HCT116 (cell line): ENCODE measurements around the gene CRACDL. TPM values are rescaled to one million over a fixed set of nuclear protein-coding genes. Genes with fewer than 3 reads are reported as not detected.

ENCODE experiments used
- ATAC-seq: fragments of 200-7000 bp; cut with Tn5 transposase; 2 replicates; pipeline ENCODE4 v1.9.1; 2020; ENCODE audit warnings: mild to moderate bottlenecking, moderate library complexity
- BruUV-seq: library from RNA; stranded (reverse); fragments of 400-500 nt; replicated peaks from 2 replicates; lab custom pipeline; 2021; lab: Mats Ljungman, UMichigan
- CTCF ChIA-PET: fragments of 300-600 bp; sonication (Branson Sonifier 250); formaldehyde crosslinking; loops from one replicate; lab custom pipeline; 2021; ENCODE audit warnings: antibody characterized with exemption; lab: Charles Lee
- POLR2A ChIA-PET: fragments of 300-600, 350-600 bp; sonication (Branson Sonifier 250); formaldehyde crosslinking; loops from one replicate; lab custom pipeline; 2021; ENCODE audit warnings: antibody characterized with exemption; lab: Charles Lee
- RAD21 ChIA-PET, 2 experiments: fragments of 300-600 bp; sonication (Branson Sonifier 250); formaldehyde crosslinking; loops; one replicate each; lab custom pipeline; 2023; ENCODE audit warnings: low total read pairs in 2 of 2; ENCODE audit not compliant: uncharacterized antibody in 2 of 2, unreplicated experiment in 2 of 2, low non-redundant PET in 1 of 2; lab: Charles Lee
- DNase-seq: peaks from one replicate; pipeline ENCODE4 v3.0.0-alpha.2; 2010; ENCODE audit warnings: low read depth, low spot score
- H2AFZ ChIP-seq: fragments of 200-600 bp; shearing (Covaris generic), sonication (generic); 2 replicates; pipeline ENCODE4 v1.6.1; 2017; ENCODE audit warnings: low read depth, mixed run types, mixed read lengths, antibody characterized with exemption, low read length; ENCODE audit not compliant: poor library complexity, severe bottlenecking
- H3K27ac ChIP-seq: 2 replicates; pipeline ENCODE4 v1.5.1; 2012; ENCODE audit warnings: low read depth, low read length
- H3K27me3 ChIP-seq: fragments of 200-600 bp; sonication (generic); 2 replicates; pipeline ENCODE4 v1.6.1; 2016; ENCODE audit warnings: mixed run types, low read length, mixed read lengths; ENCODE audit not compliant: insufficient read depth
- H3K36me3 ChIP-seq, 2 experiments: fragments of 200-500 bp in 1 of 2; fragments of 200-600 bp in 1 of 2; sonication (Bioruptor generic) in 1 of 2; sonication (generic) in 1 of 2; 2 replicates each; pipeline versions ENCODE4 v1.5.1 to v1.6.1; 2014 to 2016; ENCODE audit warnings: low read length in 2 of 2, inconsistent platforms in 1 of 2, mixed read lengths in 1 of 2, mixed run types in 1 of 2; ENCODE audit not compliant: insufficient read depth in 2 of 2, control insufficient read depth in 1 of 2
- H3K4me1 ChIP-seq, 2 experiments: fragments of 200-600 bp in 1 of 2; sonication (generic) in 1 of 2; 2 replicates each; pipeline versions ENCODE4 v1.5.1 to v1.6.1; 2012 to 2017; ENCODE audit warnings: low read length in 2 of 2, inconsistent platforms in 1 of 2, mild to moderate bottlenecking in 1 of 2, mixed read lengths in 1 of 2, mixed run types in 1 of 2, moderate library complexity in 1 of 2; ENCODE audit not compliant: insufficient read depth in 2 of 2, control insufficient read depth in 1 of 2
- H3K4me2 ChIP-seq: fragments of 200-600 bp; sonication (generic); 2 replicates; pipeline ENCODE4 v1.6.1; 2017; ENCODE audit warnings: mixed run types, low read length, mixed read lengths
- H3K4me3 ChIP-seq, 2 experiments: fragments of 200-600 bp in 1 of 2; sonication (generic) in 1 of 2; replicated peaks in 1 of 2; 2 replicates each; pipeline ENCODE4 v1.5.1; 2011 to 2016; ENCODE audit warnings: low read length in 2 of 2, control low read depth in 1 of 2, low read depth in 1 of 2, mild to moderate bottlenecking in 1 of 2, mixed read lengths in 1 of 2, mixed run types in 1 of 2
- H3K79me2 ChIP-seq: fragments of 200-600 bp; sonication (generic); 2 replicates; pipeline ENCODE4 v1.6.1; 2017; ENCODE audit warnings: mild to moderate bottlenecking, mixed run types, low read length, moderate library complexity, mixed read lengths; ENCODE audit not compliant: insufficient read depth
- H3K9ac ChIP-seq: fragments of 200-600 bp; sonication (generic); 2 replicates; pipeline ENCODE4 v1.6.1; 2016; ENCODE audit warnings: low read length, mixed read lengths
- H3K9me2 ChIP-seq: fragments of 200-600 bp; sonication (generic), shearing (Covaris generic); 2 replicates; pipeline ENCODE4 v1.6.1; 2017; ENCODE audit warnings: mixed run types, mild to moderate bottlenecking, moderate library complexity; ENCODE audit not compliant: insufficient read depth
- H3K9me3 ChIP-seq, 2 experiments: fragments of 200-500 bp in 1 of 2; fragments of 200-600 bp in 1 of 2; sonication (Bioruptor generic) in 1 of 2; sonication (generic) in 1 of 2; 2 replicates each; pipeline ENCODE4 v1.6.1; 2014 to 2017; ENCODE audit warnings: low read length in 2 of 2, mixed read lengths in 2 of 2, inconsistent platforms in 1 of 2, low read depth in 1 of 2, mild to moderate bottlenecking in 1 of 2, mixed run types in 1 of 2, moderate library complexity in 1 of 2; ENCODE audit not compliant: control insufficient read depth in 1 of 2, insufficient read depth in 1 of 2
- H4K20me1 ChIP-seq: fragments of 200-600 bp; sonication (generic), shearing (Covaris generic); 2 replicates; pipeline ENCODE4 v1.6.1; 2017; ENCODE audit warnings: mixed run types, mild to moderate bottlenecking, moderate library complexity; ENCODE audit not compliant: insufficient read depth
- CBX3 ChIP-seq: IDR thresholded peaks from 2 replicates; pipeline ENCODE4 v1.6.1; 2012; ENCODE audit warnings: low read depth
- CEBPB ChIP-seq: IDR thresholded peaks from 2 replicates; pipeline ENCODE4 v1.6.1; 2012; ENCODE audit warnings: low read depth
- EGR1 ChIP-seq: IDR thresholded peaks from 2 replicates; pipeline ENCODE4 v1.6.1; 2012; ENCODE audit warnings: low read depth
- ELF1 ChIP-seq: IDR thresholded peaks from 2 replicates; pipeline ENCODE4 v1.6.1; 2012; ENCODE audit warnings: low read depth, borderline replicate concordance
- EZH2 ChIP-seq: fragments of 200-600 bp; sonication (generic); IDR thresholded peaks from 2 replicates; pipeline ENCODE4 v1.6.1; 2017; ENCODE audit warnings: antibody characterized with exemption, mixed run types
- EZH2phosphoT487 ChIP-seq: fragments of 200-600 bp; IDR thresholded peaks from 2 replicates; pipeline ENCODE4 v1.6.1; 2018; ENCODE audit warnings: antibody characterized with exemption, borderline replicate concordance
- FOSL1 ChIP-seq: IDR thresholded peaks from 2 replicates; pipeline ENCODE4 v1.6.1; 2012; ENCODE audit warnings: low read depth
- JUND ChIP-seq: IDR thresholded peaks from 2 replicates; pipeline ENCODE4 v1.6.1; 2012
- POLR2AphosphoS5 ChIP-seq: IDR thresholded peaks from 2 replicates; pipeline ENCODE4 v1.6.1; 2011; ENCODE audit warnings: mild to moderate bottlenecking, low read depth, low read length, moderate library complexity
- RAD21 ChIP-seq: IDR thresholded peaks from 2 replicates; pipeline ENCODE4 v1.6.1; 2012; ENCODE audit warnings: low read depth, mild to moderate bottlenecking
- REST ChIP-seq: IDR thresholded peaks from 2 replicates; pipeline ENCODE4 v1.6.1; 2012; ENCODE audit warnings: low read depth
- SIN3A ChIP-seq: IDR thresholded peaks from 2 replicates; pipeline ENCODE4 v1.6.1; 2012; ENCODE audit warnings: low read depth
- SRF ChIP-seq: IDR thresholded peaks from 2 replicates; pipeline ENCODE4 v1.6.1; 2012; ENCODE audit warnings: low read depth
- TCF7L2 ChIP-seq: IDR thresholded peaks from 2 replicates; pipeline ENCODE4 v1.7.0; 2011; ENCODE audit warnings: borderline replicate concordance, inconsistent platforms; ENCODE audit not compliant: insufficient read depth, insufficient read length; ENCODE audit errors: extremely low read depth
- YY1 ChIP-seq: IDR thresholded peaks from 2 replicates; pipeline ENCODE4 v1.6.1; 2011; ENCODE audit warnings: low read length, low read depth, moderate library complexity, mild to moderate bottlenecking; ENCODE audit not compliant: insufficient replicate concordance; ENCODE audit errors: extremely low read depth
- ZFX ChIP-seq: fragments of 450-650 bp; IDR thresholded peaks from 2 replicates; pipeline ENCODE4 v1.6.1; 2017
- ZNF274 ChIP-seq: fragments of 200-500 bp; sonication (Bioruptor generic); IDR thresholded peaks from 2 replicates; pipeline ENCODE4 v1.6.1; 2014; ENCODE audit warnings: mild to moderate bottlenecking, low read depth, low read length, inconsistent platforms
- intact Hi-C: fragments of 100-400 bp; cut with micrococcal nuclease; formaldehyde crosslinking; loops from 2 replicates; pipeline ENCODE4 v1.10.0; 2022
- total RNA-seq: library from RNA; stranded (reverse); gene quantifications from one replicate; pipeline ENCODE4 v1.2.1, GENCODE V29; 2021; ENCODE audit not compliant: unreplicated experiment
- TF ChIP-seq, protein P1 (sequence below): IDR thresholded peaks from 2 replicates; pipeline ENCODE4 v1.6.1; 2012

The CRACDL gene
- total RNA-seq, 1 experiment from 2014 or later, result 1.1 TPM

DNA sequence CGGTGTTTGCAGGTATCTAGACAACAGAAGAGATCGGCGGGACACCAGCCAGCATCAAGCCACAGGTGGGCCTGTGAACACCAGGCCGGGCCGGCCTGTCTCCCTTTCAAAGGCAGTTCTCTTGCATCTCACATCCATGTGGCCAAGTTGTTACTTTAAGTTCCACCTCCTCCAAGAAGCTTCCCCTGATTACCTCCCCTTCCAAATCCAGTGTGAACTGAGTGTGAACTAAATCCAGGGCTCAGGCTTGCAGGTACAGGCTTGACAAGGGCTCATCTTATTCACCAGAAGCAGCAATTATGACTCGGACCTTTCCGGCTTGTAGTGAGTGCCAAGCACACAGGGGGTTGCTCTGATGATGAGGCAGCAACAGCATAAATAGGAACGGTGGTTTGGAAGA, 3.9 kb downstream of the CRACDL start:
- no peaks in the 10 kb centered on the region for H3K9me2 ChIP-seq
- no peaks in the 10 kb centered on the region for H3K36me3 ChIP-seq
- POLR2A ChIA-PET, result no interaction called here
- H3K4me1 ChIP-seq, result peaks cover 5 to 13% of the 10 kb centered on the region in 2 experiments; a peak in 2 of 4 replicates
- no peak for TF ChIP-seq ZFX
- TF ChIP-seq EZH2phosphoT487, result no peak
- TF ChIP-seq REST, result no peak
- TF ChIP-seq, protein P1, sequence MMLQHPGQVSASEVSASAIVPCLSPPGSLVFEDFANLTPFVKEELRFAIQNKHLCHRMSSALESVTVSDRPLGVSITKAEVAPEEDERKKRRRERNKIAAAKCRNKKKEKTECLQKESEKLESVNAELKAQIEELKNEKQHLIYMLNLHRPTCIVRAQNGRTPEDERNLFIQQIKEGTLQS, result no peak
- TF ChIP-seq EGR1, result no peak
- TF ChIP-seq, all 23 proteins: peak for 0
- H3K4me3 ChIP-seq, result no peak overlapping the region
- no peaks in the 10 kb centered on the region for H4K20me1 ChIP-seq
- ATAC-seq (no peak), DNase-seq (no peak)
- H2AFZ ChIP-seq, result no peak overlapping the region
- intact Hi-C loops, result no loop called here
- no peak overlapping the region for H3K27ac ChIP-seq
- ChIA-PET CTCF (no interaction called here), RAD21 (no interaction called here)
- no peaks in the 10 kb centered on the region for H3K27me3 ChIP-seq
- no peaks in the 10 kb centered on the region for H3K79me2 ChIP-seq
- H3K4me2 ChIP-seq, result no peak overlapping the region
- H3K9ac ChIP-seq, result no peak overlapping the region
- BruUV-seq, result no TSS peak
- H3K9me3 ChIP-seq, result no peaks in the 10 kb centered on the region

DNA sequence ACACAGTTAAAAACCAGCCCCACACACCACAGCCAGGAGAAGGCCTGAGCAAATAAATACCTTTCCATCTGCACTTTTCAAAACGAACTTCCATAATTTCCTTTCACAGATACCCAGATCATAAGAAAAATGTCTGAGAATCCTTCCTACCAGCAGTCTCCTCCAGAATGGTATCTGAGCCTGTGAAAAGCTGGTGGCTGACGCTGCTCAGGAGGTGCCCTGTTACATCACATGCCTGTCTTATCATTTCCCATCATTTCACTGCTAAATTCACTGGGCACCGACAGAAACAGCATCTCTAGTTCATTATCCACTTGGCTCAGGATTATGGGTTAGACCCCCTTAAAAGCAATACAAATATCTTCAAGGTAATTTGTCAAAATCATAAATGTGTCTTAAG, 4.4 kb downstream of the CRACDL start:
- CTCF ChIA-PET, result no interaction called here
- no TSS peak for BruUV-seq

More for the DNA sequence above, 4.4 kb downstream of the CRACDL start:
- ATAC-seq (no peak), DNase-seq (no peak)
- TF ChIP-seq SIN3A (no peak), YY1 (no peak), FOSL1 (no peak), SRF (no peak), ELF1 (no peak), TCF7L2 (no peak), ZNF274 (no peak), EGR1 (no peak), EZH2 (no peak), RAD21 (no peak), CBX3 (no peak), POLR2AphosphoS5 (no peak), JUND (no peak), CEBPB (no peak), ZFX (no peak)
- TF ChIP-seq, protein P1, result no peak
- POLR2A ChIA-PET, result no interaction called here
- peaks cover 0 to 9% of the 10 kb centered on the region in 2 experiments; a peak in 1 of 4 replicates for H3K4me1 ChIP-seq
- H3K4me3 ChIP-seq, result no peak overlapping the region
- no peak overlapping the region for H2AFZ ChIP-seq
- intact Hi-C loops, result no loop called here
- H3K9me2 ChIP-seq, result no peaks in the 10 kb centered on the region
- H3K4me2 ChIP-seq, result no peak overlapping the region
- no peaks in the 10 kb centered on the region for H3K9me3 ChIP-seq
- RAD21 ChIA-PET, result no interaction called here
- H3K27ac ChIP-seq, result no peak overlapping the region
- H3K36me3 ChIP-seq, result no peaks in the 10 kb centered on the region
- H3K79me2 ChIP-seq, result no peaks in the 10 kb centered on the region
- H4K20me1 ChIP-seq, result no peaks in the 10 kb centered on the region
- H3K9ac ChIP-seq, result no peak overlapping the region
- no peaks in the 10 kb centered on the region for H3K27me3 ChIP-seq
